Fibroblast of villous mesenchyme (primary cell): ENCODE results near the gene SKI. TPM values are rescaled to one million over a fixed set of nuclear protein-coding genes. Genes with fewer than 3 reads are reported as not detected.

Source experiments
- DNase-seq: peaks from one replicate; pipeline ENCODE4 v3.0.0-alpha.2; 2010; ENCODE audit warnings: low read depth
- H3K4me3 ChIP-seq: 2 replicates; pipeline ENCODE4 v1.5.1; 2011; ENCODE audit warnings: low read depth, mild to moderate bottlenecking, low read length
- CTCF ChIP-seq: IDR thresholded peaks from 2 replicates; pipeline ENCODE4 v1.5.1; 2012; ENCODE audit warnings: low read depth, mild to moderate bottlenecking, low read length; ENCODE audit not compliant: insufficient read depth
- total RNA-seq: library from RNA; depleted of rRNA; stranded (reverse); fragments of >200 nt; gene quantifications from 2 replicates; pipeline ENCODE4 v1.2.3, GENCODE V29; 2012

The SKI gene
- total RNA-seq, 1 donor: 26.8 TPM

GRCh38 chr1:2194319-2194897, 33.7 kb upstream of the SKI start, which contains the start of gene FAAP20:
Gene FAAP20, minus strand, starts transcription at chr1:2194772. Its CDS starts 23 bp downstream, at chr1:2194749.
- no peak for TF ChIP-seq CTCF
- DNase-seq: peak; percentile 77
- peak within 1 kb of the TSS; percentile 68 for H3K4me3 ChIP-seq

- peak; percentile 90 for TF ChIP-seq CTCF
- peak overlapping the region; percentile 68 for H3K4me3 ChIP-seq
- peak; percentile 89 for DNase-seq
Observed at GRCh38 chr1:2194898-2195673, 33.0 kb upstream of the SKI start.

GRCh38 chr1:2195785-2196184, 32.3 kb upstream of the SKI start:
- TF ChIP-seq CTCF: no peak
- no peak overlapping the region for H3K4me3 ChIP-seq
- DNase-seq: no peak

- no peak for TF ChIP-seq CTCF
- DNase-seq: no peak
- H3K4me3 ChIP-seq: no peak overlapping the region
Observed at GRCh38 chr1:2196901-2197638, 31.0 kb upstream of the SKI start.

GRCh38 chr1:2197707-2198165, 30.4 kb upstream of the SKI start:
- no peak overlapping the region for H3K4me3 ChIP-seq
- no peak for TF ChIP-seq CTCF
- no peak for DNase-seq

GRCh38 chr1:2198571-2198970, 29.5 kb upstream of the SKI start:
- no peak overlapping the region for H3K4me3 ChIP-seq
- TF ChIP-seq CTCF: no peak

More at GRCh38 chr1:2198571-2198970, 29.5 kb upstream of the SKI start:
- DNase-seq: no peak
